Smooth muscle cell (in vitro differentiated cells): Measurements from ENCODE around the gene TICAM2. TPM values are rescaled to one million over a fixed set of nuclear protein-coding genes. Genes with fewer than 3 reads are reported as not detected.

Source experiments
- DNase-seq: peaks from one replicate; lab custom pipeline; 2025; ENCODE audit not compliant: unreplicated experiment; lab: John Stamatoyannopoulos, UW
- H2AFZ ChIP-seq: fragments of 200-600 bp; sonication (generic); 2 replicates; pipeline ENCODE4 v1.6.0; 2016; ENCODE audit warnings: antibody characterized with exemption, low read depth, mild to moderate bottlenecking
- H3F3A ChIP-seq: fragments of 200-600 bp; sonication (generic); 2 replicates; pipeline ENCODE4 v1.6.0; 2017; ENCODE audit warnings: antibody characterized with exemption, low read depth
- H3K27ac ChIP-seq: fragments of 200-600 bp; sonication (generic); 2 replicates; pipeline ENCODE4 v1.5.1; 2016; ENCODE audit warnings: low read depth, mild to moderate bottlenecking
- H3K27me3 ChIP-seq: fragments of 200-600 bp; sonication (generic); 2 replicates; pipeline ENCODE4 v1.6.1; 2016; ENCODE audit warnings: low read depth, mild to moderate bottlenecking
- H3K36me3 ChIP-seq: fragments of 200-600 bp; sonication (generic); 2 replicates; pipeline ENCODE4 v1.5.1; 2016; ENCODE audit warnings: low read depth
- H3K4me1 ChIP-seq: fragments of 200-600 bp; sonication (generic); 2 replicates; pipeline ENCODE4 v1.5.1; 2016; ENCODE audit warnings: low read depth
- H3K4me2 ChIP-seq: fragments of 200-600 bp; sonication (generic); 2 replicates; pipeline ENCODE4 v1.6.0; 2016; ENCODE audit warnings: mild to moderate bottlenecking
- H3K4me3 ChIP-seq: fragments of 200-600 bp; sonication (generic); 2 replicates; pipeline ENCODE4 v1.5.1; 2016; ENCODE audit warnings: mild to moderate bottlenecking
- H3K79me2 ChIP-seq: fragments of 200-600 bp; sonication (generic); 2 replicates; pipeline ENCODE4 v1.6.0; 2016; ENCODE audit warnings: low read depth, mild to moderate bottlenecking
- H3K9ac ChIP-seq: fragments of 200-600 bp; sonication (generic); 2 replicates; pipeline ENCODE4 v1.6.0; 2016; ENCODE audit warnings: low read depth
- H3K9me3 ChIP-seq: fragments of 200-600 bp; sonication (generic); replicated peaks from 2 replicates; pipeline ENCODE4 v1.5.1; 2016; ENCODE audit warnings: low read depth
- H4K20me1 ChIP-seq: fragments of 200-600 bp; sonication (generic); 2 replicates; pipeline ENCODE4 v1.6.0; 2016; ENCODE audit warnings: low read depth
- WGBS: methylation state at CpG from one replicate; pipeline ENCODE4 v1.1.7; 2016; ENCODE audit warnings: low lambda C conversion rate; 5-methylcytosine and 5-hydroxymethylcytosine counted together
- polyA plus RNA-seq: library from polyadenylated mRNA; unstranded; fragments of >200 nt; fragmentation: Nextera tagmentation; extraction: Ambion mirVana; gene quantifications from 2 replicates; pipeline ENCODE4 v1.2.1, GENCODE V29; 2016
- total RNA-seq: library from RNA; depleted of rRNA; stranded (reverse); fragments of >200 nt; gene quantifications from 2 replicates; pipeline ENCODE4 v1.2.3, GENCODE V29; 2014
- TF ChIP-seq, protein P1 (sequence below): fragments of 200-600 bp; sonication (generic); IDR thresholded peaks from 2 replicates; pipeline ENCODE4 v1.5.1; 2017; ENCODE audit warnings: borderline replicate concordance, mild to moderate bottlenecking, antibody characterized with exemption; ENCODE audit not compliant: insufficient read depth, poor library complexity, severe bottlenecking

Gene TICAM2
- total and polyA plus RNA-seq, 2 experiments from 2014 or later: 11.5 to 13.3 TPM

GRCh38 chr5:115594128-115595047 is 7.9 kb downstream of the TICAM2 start:
- no peak for DNase-seq
- Histone ChIP-seq H3K27me3 (no peaks in the 10 kb centered on the region), H2AFZ (no peak overlapping the region), H3K4me1 (peaks cover 3% of the 10 kb centered on the region), H4K20me1 (peaks cover 88% of the 10 kb centered on the region), H3K4me2 (no peak overlapping the region), H3K9ac (no peak overlapping the region), H3K9me3 (no peaks in the 10 kb centered on the region), H3K4me3 (no peak overlapping the region), H3K27ac (no peak overlapping the region), H3K79me2 (peaks cover 84% of the 10 kb centered on the region), H3F3A (peaks cover 4% of the 10 kb centered on the region), H3K36me3 (no peaks in the 10 kb centered on the region)
- TF ChIP-seq, protein P1, sequence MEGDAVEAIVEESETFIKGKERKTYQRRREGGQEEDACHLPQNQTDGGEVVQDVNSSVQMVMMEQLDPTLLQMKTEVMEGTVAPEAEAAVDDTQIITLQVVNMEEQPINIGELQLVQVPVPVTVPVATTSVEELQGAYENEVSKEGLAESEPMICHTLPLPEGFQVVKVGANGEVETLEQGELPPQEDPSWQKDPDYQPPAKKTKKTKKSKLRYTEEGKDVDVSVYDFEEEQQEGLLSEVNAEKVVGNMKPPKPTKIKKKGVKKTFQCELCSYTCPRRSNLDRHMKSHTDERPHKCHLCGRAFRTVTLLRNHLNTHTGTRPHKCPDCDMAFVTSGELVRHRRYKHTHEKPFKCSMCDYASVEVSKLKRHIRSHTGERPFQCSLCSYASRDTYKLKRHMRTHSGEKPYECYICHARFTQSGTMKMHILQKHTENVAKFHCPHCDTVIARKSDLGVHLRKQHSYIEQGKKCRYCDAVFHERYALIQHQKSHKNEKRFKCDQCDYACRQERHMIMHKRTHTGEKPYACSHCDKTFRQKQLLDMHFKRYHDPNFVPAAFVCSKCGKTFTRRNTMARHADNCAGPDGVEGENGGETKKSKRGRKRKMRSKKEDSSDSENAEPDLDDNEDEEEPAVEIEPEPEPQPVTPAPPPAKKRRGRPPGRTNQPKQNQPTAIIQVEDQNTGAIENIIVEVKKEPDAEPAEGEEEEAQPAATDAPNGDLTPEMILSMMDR: no peak
- WGBS: 81% methylated on average over 2 of the region's 2 CpGs

DNA sequence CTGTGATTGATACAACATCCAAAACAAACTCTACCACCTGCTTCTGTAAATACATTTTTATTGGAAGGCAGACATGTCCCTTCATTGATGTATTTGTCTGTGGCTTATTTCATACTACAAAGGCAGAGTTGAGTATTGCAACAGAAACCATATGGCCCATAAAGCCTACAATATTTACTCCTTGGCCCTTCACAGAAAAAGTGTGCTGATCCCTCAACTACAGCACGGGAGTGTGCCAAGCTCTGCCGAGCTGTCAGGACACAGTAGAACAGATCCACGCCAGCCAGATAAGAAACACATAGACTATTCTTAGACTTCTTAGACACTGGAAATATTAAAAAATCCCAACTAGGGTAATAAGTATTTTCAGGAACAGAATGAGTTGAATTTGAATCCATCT is 13.2 kb downstream of the TICAM2 start:
- peaks cover 4% of the 10 kb centered on the region for H3F3A ChIP-seq
- H3K79me2 ChIP-seq: peaks cover 32% of the 10 kb centered on the region
- no peak overlapping the region for H3K27ac ChIP-seq
- TF ChIP-seq, protein P1: no peak
- peaks cover 77% of the 10 kb centered on the region for H4K20me1 ChIP-seq
- H3K4me3 ChIP-seq: no peak overlapping the region
- no peak for DNase-seq
- no peak overlapping the region for H2AFZ ChIP-seq
- H3K36me3 ChIP-seq: no peaks in the 10 kb centered on the region
- no peak overlapping the region for H3K9ac ChIP-seq
- H3K9me3 ChIP-seq: no peaks in the 10 kb centered on the region
- H3K4me2 ChIP-seq: no peak overlapping the region
- H3K27me3 ChIP-seq: no peaks in the 10 kb centered on the region
- no peaks in the 10 kb centered on the region for H3K4me1 ChIP-seq
- 41% methylated on average over 3 of the region's 3 CpGs for WGBS

DNA sequence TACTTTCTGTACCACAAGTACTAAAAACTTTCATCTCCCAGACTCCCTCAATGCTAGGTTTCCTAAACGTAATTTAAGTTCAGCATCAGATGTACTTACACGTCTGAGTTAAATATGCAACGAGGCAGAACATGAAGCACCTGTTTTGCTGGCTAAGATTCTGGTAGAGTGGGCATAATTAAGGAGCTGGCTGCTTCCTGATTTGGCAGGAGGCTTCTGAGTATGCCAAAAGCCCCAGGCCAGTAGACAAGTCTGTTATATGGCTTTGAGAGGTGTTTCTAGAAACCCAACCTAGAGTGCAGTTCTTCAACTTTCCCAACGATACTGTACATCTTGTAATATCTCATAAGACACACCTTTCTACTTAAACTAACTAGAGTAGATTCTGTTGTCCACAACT is 13.6 kb downstream of the TICAM2 start:
- Histone ChIP-seq H3K79me2 (peaks cover 28% of the 10 kb centered on the region), H3K27me3 (no peaks in the 10 kb centered on the region), H3K9me3 (no peaks in the 10 kb centered on the region), H2AFZ (no peak overlapping the region), H3K9ac (no peak overlapping the region), H3K36me3 (no peaks in the 10 kb centered on the region), H3K4me2 (no peak overlapping the region), H3K4me3 (no peak overlapping the region), H3K4me1 (peaks cover 2% of the 10 kb centered on the region), H3K27ac (no peak overlapping the region), H4K20me1 (peaks cover 73% of the 10 kb centered on the region), H3F3A (peaks cover 4% of the 10 kb centered on the region)
- TF ChIP-seq, protein P1: no peak
- 83% methylated on average over 4 of the region's 4 CpGs for WGBS
- DNase-seq: no peak
